ENCODE results near the gene ATG5.
A peak's percentile ranks its signal among the peaks of the same experiment; 100 is the strongest.
"Not testable (repeated sequence)": the region's sequence is repeated elsewhere in the genome, so short reads cannot be mapped to it uniquely, and the experiment has no call there.

ATG5 gene

DNA sequence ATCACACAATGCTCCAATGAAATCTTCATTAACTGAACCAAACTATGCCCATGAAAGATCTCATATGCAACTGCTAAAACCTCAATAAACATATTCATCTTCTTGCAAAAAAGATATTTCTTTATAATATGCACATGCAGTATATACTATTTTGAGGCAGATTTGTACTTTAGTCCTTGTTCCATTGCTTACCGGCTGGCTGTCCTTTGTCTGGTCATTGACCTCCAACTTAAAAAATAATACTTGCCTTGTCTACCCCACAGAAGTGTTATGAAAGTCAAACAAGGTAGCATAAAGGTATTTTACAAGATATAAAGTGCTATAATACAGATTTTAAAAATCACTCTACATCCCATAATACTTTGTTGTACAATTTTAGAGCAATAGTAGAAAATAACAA is 88.3 kb downstream of the ATG5 start:
- no peaks in the 10 kb centered on the region for H3K4me1 ChIP-seq (ENCODE audit: insufficient read depth, insufficient read length)
- peaks cover 23% of the 10 kb centered on the region for H3K9me3 ChIP-seq (ENCODE audit: insufficient read depth, low read length)
- no peaks in the 10 kb centered on the region for H3K27me3 ChIP-seq (ENCODE audit: insufficient read depth, insufficient read length)
- H3K4me3 ChIP-seq (ENCODE audit: insufficient read length, low read depth): no peak overlapping the region
- no peak overlapping the region for H3K9ac ChIP-seq (ENCODE audit: insufficient read length, low read depth)
- TF ChIP-seq YY1 (IDR thresholded peaks at IDR 0.05; ENCODE audit: insufficient read depth, insufficient read length) (no peak), SUZ12 (IDR thresholded peaks at IDR 0.05; ENCODE audit: extremely low read depth, insufficient read depth, insufficient read length) (no peak), ZNF274 (IDR thresholded peaks at IDR 0.05; ENCODE audit: low read depth, low read length) (no peak)
- no peak for DNase-seq (ENCODE audit: low read depth, low spot score)
- peaks cover 6% of the 10 kb centered on the region for H3K36me3 ChIP-seq (ENCODE audit: insufficient read depth, insufficient read length, low read length)

DNA sequence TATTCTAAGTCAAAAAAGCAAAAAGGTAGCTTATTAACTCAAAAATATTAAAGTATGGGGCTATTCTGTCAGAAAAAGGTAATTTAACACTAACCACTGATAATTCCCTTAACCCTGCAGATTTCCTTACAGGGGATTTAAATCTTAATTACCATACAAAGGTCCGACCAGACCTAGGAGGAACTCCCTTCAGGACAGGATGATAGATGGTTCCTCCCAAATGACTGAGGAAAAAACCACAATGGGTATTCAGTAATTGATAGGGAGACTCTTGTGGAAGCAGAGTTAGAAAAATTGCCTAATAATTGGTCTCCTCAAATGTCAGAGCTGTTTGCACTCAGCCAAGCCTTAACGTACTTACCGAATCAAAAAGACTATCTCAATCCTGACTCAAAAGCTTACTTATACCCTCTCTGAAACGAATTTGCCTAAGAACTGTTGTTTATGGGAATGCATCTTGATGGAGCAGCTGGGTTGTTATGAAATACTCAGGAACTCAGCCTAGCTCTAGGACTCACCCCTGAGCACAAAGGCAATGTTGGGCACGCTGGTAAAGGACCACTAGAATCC is 95.6 kb downstream of the ATG5 start:
- H3K9ac ChIP-seq (ENCODE audit: insufficient read length, low read depth); H3K4me1 ChIP-seq (ENCODE audit: insufficient read depth, insufficient read length); H3K36me3 ChIP-seq (ENCODE audit: insufficient read depth, insufficient read length, low read length); H3K27me3 ChIP-seq (ENCODE audit: insufficient read depth, insufficient read length); H3K4me3 ChIP-seq (ENCODE audit: insufficient read length, low read depth); H3K9me3 ChIP-seq (ENCODE audit: insufficient read depth, low read length); DNase-seq (ENCODE audit: low read depth, low spot score): not testable (repeated sequence)

DNA sequence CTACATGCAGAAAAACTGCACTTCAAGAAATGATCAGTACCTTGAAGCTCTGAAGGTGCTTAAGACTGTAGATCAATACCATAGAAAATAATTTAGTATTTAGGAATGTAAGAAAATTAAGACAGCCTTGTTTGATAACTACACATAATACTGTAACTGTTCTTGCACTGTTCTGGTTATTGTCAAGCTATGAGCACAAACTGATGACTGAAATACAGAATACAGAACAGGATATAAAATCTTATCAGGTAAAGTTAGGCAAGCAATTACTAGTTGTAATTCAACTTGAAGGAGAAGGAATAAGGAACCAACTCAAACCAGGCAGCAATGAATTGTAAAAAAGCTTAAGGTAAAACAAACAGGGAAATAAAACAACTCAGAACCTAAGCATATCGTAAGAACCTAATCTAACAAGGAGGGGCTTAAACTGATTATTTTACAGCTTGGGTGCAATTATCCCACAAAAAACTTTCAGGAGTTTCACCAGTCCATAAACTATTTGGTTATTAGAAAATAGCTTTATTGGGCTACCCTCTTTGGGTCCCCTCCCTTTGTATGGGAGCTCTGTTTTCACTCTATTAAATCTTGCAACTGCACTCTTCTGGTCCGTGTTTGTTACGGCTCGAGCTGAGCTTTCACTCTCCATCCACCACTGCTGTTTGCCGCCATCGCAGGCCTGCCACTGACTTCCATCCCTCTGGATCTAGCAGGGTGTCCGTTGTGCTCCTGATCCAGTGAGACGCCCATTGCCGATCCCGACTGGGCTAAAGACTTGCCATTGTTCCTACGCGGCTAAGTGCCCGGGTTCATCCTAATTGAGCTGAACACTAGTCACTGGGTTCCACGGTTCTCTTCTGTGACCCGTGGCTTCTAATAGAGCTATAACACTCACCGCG is 97.7 kb downstream of the ATG5 start:
- H3K9ac ChIP-seq (ENCODE audit: insufficient read length, low read depth): no peak overlapping the region
- DNase-seq (ENCODE audit: low read depth, low spot score): no peak
- H3K27me3 ChIP-seq (ENCODE audit: insufficient read depth, insufficient read length): no peaks in the 10 kb centered on the region
- TF ChIP-seq YY1 (IDR thresholded peaks at IDR 0.05; ENCODE audit: insufficient read depth, insufficient read length): no peak
- no peak for TF ChIP-seq SUZ12 (IDR thresholded peaks at IDR 0.05; ENCODE audit: extremely low read depth, insufficient read depth, insufficient read length)
- no peak for TF ChIP-seq ZNF274 (IDR thresholded peaks at IDR 0.05; ENCODE audit: low read depth, low read length)
- H3K4me3 ChIP-seq (ENCODE audit: insufficient read length, low read depth): no peak overlapping the region
- no peaks in the 10 kb centered on the region for H3K36me3 ChIP-seq (ENCODE audit: insufficient read depth, insufficient read length, low read length)
- H3K4me1 ChIP-seq (ENCODE audit: insufficient read depth, insufficient read length): no peaks in the 10 kb centered on the region
- H3K9me3 ChIP-seq (ENCODE audit: insufficient read depth, low read length): no peaks in the 10 kb centered on the region

DNA sequence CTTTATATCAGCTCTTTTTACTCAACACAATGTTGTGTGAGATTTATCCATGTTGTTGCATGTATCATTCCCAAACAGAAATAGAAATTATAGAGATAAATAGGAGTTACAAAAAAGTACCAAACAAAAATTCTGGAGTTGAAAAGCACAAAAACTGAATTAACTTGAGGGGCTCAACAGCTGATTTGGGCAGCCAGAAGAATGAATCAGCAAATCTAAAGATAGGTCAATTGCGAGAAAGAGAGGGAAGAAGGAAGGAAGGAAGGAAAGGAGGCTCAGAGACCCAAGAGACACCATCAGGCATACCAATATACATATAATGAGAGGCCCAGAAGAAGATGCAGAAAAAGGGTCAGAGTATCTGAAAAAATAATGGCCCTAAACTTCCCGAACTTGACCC is 98.9 kb downstream of the ATG5 start:
- Histone ChIP-seq H3K9ac (ENCODE audit: insufficient read length, low read depth) (no peak overlapping the region), H3K4me3 (ENCODE audit: insufficient read length, low read depth) (no peak overlapping the region), H3K9me3 (ENCODE audit: insufficient read depth, low read length) (no peaks in the 10 kb centered on the region), H3K36me3 (ENCODE audit: insufficient read depth, insufficient read length, low read length) (no peaks in the 10 kb centered on the region), H3K4me1 (ENCODE audit: insufficient read depth, insufficient read length) (no peaks in the 10 kb centered on the region), H3K27me3 (ENCODE audit: insufficient read depth, insufficient read length) (no peaks in the 10 kb centered on the region)
- TF ChIP-seq YY1 (IDR thresholded peaks at IDR 0.05; ENCODE audit: insufficient read depth, insufficient read length) (no peak), ZNF274 (IDR thresholded peaks at IDR 0.05; ENCODE audit: low read depth, low read length) (no peak), SUZ12 (IDR thresholded peaks at IDR 0.05; ENCODE audit: extremely low read depth, insufficient read depth, insufficient read length) (no peak)
- DNase-seq (ENCODE audit: low read depth, low spot score): no peak

DNA sequence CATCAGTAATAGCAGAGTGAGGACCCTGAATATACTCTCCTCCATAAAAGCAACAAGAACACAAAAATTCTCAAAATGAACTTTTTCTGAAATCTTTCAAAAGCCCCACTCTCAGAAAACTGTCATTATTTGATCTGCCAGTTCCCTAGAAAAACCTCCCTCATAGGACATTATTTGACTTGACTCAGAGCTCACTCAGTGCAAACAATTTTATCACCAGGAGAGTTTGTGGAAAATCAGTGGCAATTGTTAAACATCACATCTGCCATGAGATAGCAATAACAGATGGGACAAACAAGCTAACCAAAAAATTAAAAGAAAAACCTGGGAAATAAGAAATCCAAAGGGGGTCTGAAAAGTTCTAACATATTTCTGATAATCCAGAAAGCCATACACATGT is 100.0 kb downstream of the ATG5 start:
- no peak overlapping the region for H3K4me3 ChIP-seq (ENCODE audit: insufficient read length, low read depth)
- no peaks in the 10 kb centered on the region for H3K9me3 ChIP-seq (ENCODE audit: insufficient read depth, low read length)
- TF ChIP-seq YY1 (IDR thresholded peaks at IDR 0.05; ENCODE audit: insufficient read depth, insufficient read length): no peak
- no peak for TF ChIP-seq SUZ12 (IDR thresholded peaks at IDR 0.05; ENCODE audit: extremely low read depth, insufficient read depth, insufficient read length)
- no peak for TF ChIP-seq ZNF274 (IDR thresholded peaks at IDR 0.05; ENCODE audit: low read depth, low read length)
- DNase-seq (ENCODE audit: low read depth, low spot score): no peak
- H3K9ac ChIP-seq (ENCODE audit: insufficient read length, low read depth): no peak overlapping the region
- H3K36me3 ChIP-seq (ENCODE audit: insufficient read depth, insufficient read length, low read length): no peaks in the 10 kb centered on the region
- H3K27me3 ChIP-seq (ENCODE audit: insufficient read depth, insufficient read length): no peaks in the 10 kb centered on the region
- no peaks in the 10 kb centered on the region for H3K4me1 ChIP-seq (ENCODE audit: insufficient read depth, insufficient read length)

DNA sequence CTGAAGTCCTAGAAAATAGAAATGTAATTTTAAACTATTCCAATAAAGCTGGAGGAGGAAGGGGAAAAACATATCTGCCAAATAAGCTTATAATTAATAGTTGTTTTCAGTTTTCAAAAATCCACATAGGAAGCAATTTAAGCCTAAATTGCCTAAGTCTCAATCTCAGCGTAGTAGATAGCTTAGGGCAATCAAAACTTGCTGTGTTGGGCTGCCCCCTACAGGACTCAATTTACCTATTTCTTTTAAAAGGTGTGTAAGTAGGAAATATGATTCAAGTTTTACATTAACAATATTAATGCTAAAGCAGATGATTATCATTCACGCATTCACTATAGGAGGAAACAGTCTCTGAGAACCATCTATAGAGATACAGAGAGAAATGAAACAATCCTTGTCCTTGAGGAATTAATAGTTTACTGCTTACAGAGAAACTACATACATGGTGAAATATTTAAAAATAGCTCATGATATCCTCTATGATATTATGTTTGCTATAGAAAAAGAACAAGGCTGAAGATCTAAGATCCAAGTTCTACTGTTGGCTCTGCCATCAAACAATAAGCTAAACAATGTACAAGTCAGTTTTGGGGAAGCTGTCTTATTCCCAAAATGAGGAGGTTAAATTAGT is 102.1 kb downstream of the ATG5 start:
- Histone ChIP-seq H3K4me3 (ENCODE audit: insufficient read length, low read depth) (no peak overlapping the region), H3K9ac (ENCODE audit: insufficient read length, low read depth) (no peak overlapping the region), H3K36me3 (ENCODE audit: insufficient read depth, insufficient read length, low read length) (no peaks in the 10 kb centered on the region), H3K9me3 (ENCODE audit: insufficient read depth, low read length) (no peaks in the 10 kb centered on the region), H3K27me3 (ENCODE audit: insufficient read depth, insufficient read length) (no peaks in the 10 kb centered on the region), H3K4me1 (ENCODE audit: insufficient read depth, insufficient read length) (no peaks in the 10 kb centered on the region)
- peak; percentile 20 for DNase-seq (ENCODE audit: low read depth, low spot score)
- TF ChIP-seq ZNF274 (IDR thresholded peaks at IDR 0.05; ENCODE audit: low read depth, low read length) (no peak), YY1 (IDR thresholded peaks at IDR 0.05; ENCODE audit: insufficient read depth, insufficient read length) (no peak), SUZ12 (IDR thresholded peaks at IDR 0.05; ENCODE audit: extremely low read depth, insufficient read depth, insufficient read length) (no peak)

DNA sequence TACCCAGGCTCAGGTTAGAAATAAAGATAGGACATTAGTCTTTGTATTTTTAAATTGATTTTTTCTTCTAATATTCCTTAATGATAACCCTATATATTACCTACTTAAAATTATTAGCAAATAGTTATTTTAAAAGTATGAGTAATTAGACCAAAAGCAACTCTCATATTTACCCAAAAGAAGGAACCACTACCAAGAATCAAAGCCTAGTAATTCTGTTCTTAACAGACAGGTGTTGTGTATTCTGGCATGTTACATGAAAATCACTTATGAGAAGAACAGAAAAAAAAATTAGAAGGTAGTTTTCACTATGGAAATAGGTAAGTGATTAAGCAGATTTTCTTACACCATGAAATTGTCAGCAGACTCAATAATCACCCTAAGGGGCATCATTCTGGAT is 105.1 kb downstream of the ATG5 start:
- no peak for TF ChIP-seq YY1 (IDR thresholded peaks at IDR 0.05; ENCODE audit: insufficient read depth, insufficient read length)
- no peak for TF ChIP-seq SUZ12 (IDR thresholded peaks at IDR 0.05; ENCODE audit: extremely low read depth, insufficient read depth, insufficient read length)
- no peak for TF ChIP-seq ZNF274 (IDR thresholded peaks at IDR 0.05; ENCODE audit: low read depth, low read length)

More for the DNA sequence above, 105.1 kb downstream of the ATG5 start:
- Histone ChIP-seq H3K4me3 (ENCODE audit: insufficient read length, low read depth) (no peak overlapping the region), H3K4me1 (ENCODE audit: insufficient read depth, insufficient read length) (no peaks in the 10 kb centered on the region), H3K9me3 (ENCODE audit: insufficient read depth, low read length) (no peaks in the 10 kb centered on the region), H3K36me3 (ENCODE audit: insufficient read depth, insufficient read length, low read length) (no peaks in the 10 kb centered on the region), H3K27me3 (ENCODE audit: insufficient read depth, insufficient read length) (no peaks in the 10 kb centered on the region), H3K9ac (ENCODE audit: insufficient read length, low read depth) (no peak overlapping the region)
- no peak for DNase-seq (ENCODE audit: low read depth, low spot score)

All from NT2/D1 (cell line).